Tibial artery (tissue), 4 donors: ENCODE data around the gene RIN3.

Experiments
- DNase-seq, 2 donors: peaks; one replicate each; pipeline ENCODE4 v3.0.0-alpha.2; 2019
- H3K27ac ChIP-seq, 2 donors: fragments of 200-600 bp; sonication (generic) in 1 of 2; 1 replicate in 1 of 2; 2 replicates in 1 of 2; pipeline ENCODE4 v1.5.1; 2018 to 2019; ENCODE audit warnings: mild to moderate bottlenecking in 1 of 2
- H3K27me3 ChIP-seq, 2 donors: fragments of 200-600 bp; sonication (generic) in 1 of 2; one replicate each; pipeline versions ENCODE4 v1.5.1 to v1.6.0; 2016 to 2019
- H3K36me3 ChIP-seq, 3 donors: fragments of 200-600 bp; sonication (generic) in 2 of 3; one replicate each; pipeline ENCODE4 v1.5.1; 2016 to 2019; ENCODE audit warnings: mild to moderate bottlenecking in 2 of 3
- H3K4me1 ChIP-seq, 4 donors: fragments of 200-600 bp; sonication (generic) in 2 of 4; 1 replicate in 3 of 4; 2 replicates in 1 of 4; pipeline ENCODE4 v1.5.1; 2016 to 2019
- H3K4me3 ChIP-seq, 2 donors: fragments of 200-600 bp; sonication (generic) in 1 of 2; 1 replicate in 1 of 2; 2 replicates in 1 of 2; pipeline ENCODE4 v1.5.1; 2018 to 2019; ENCODE audit warnings: mild to moderate bottlenecking in 2 of 2
- H3K9me3 ChIP-seq, 3 donors: fragments of 200-600 bp; sonication (generic) in 1 of 3; one replicate each; pipeline ENCODE4 v1.5.1; 2016 to 2019
- CTCF ChIP-seq, 2 experiments: fragments of 200-600 bp in 1 of 2; fragments of 450-650 bp in 1 of 2; IDR thresholded peaks; one replicate each; pipeline ENCODE4 v1.5.1; 2017 to 2019; ENCODE audit warnings: antibody characterized with exemption in 2 of 2, mild to moderate bottlenecking in 1 of 2, moderate library complexity in 1 of 2
- intact Hi-C: fragments of 100-400 bp; cut with DNase I; formaldehyde crosslinking; loops from one replicate; pipeline ENCODE4 v1.15.0; 2023; ENCODE audit warnings: low total_unique reads

RIN3 gene

GRCh38 chr14:92538412-92538985, 24.9 kb downstream of the RIN3 start:
- H3K36me3 ChIP-seq, result no peaks in the 10 kb centered on the region
- intact Hi-C loops, result no loop called here
- TF ChIP-seq CTCF (IDR thresholded peaks at IDR 0.05), result no peak
- peaks cover 0 to 31% (median 23%) of the 10 kb centered on the region in 4 donors for H3K4me1 ChIP-seq
- H3K27me3 ChIP-seq, result no peaks in the 10 kb centered on the region
- no peak overlapping the region for H3K4me3 ChIP-seq
- H3K9me3 ChIP-seq, result no peaks in the 10 kb centered on the region
- no peak for DNase-seq
- peak overlapping the region; percentile 87 to 91 for H3K27ac ChIP-seq

GRCh38 chr14:92539419-92539818, 25.8 kb downstream of the RIN3 start:
- Histone ChIP-seq H3K4me3 (no peak overlapping the region), H3K4me1 (peaks cover 0 to 31% (median 23%) of the 10 kb centered on the region in 4 donors), H3K27me3 (no peaks in the 10 kb centered on the region), H3K27ac (peak overlapping the region; percentile 87 to 91), H3K36me3 (no peaks in the 10 kb centered on the region), H3K9me3 (no peaks in the 10 kb centered on the region)
- intact Hi-C loops, result no loop called here
- no peak for TF ChIP-seq CTCF (IDR thresholded peaks at IDR 0.05)
- DNase-seq, result no peak

GRCh38 chr14:92539875-92540274, 26.3 kb downstream of the RIN3 start:
- Histone ChIP-seq H3K36me3 (no peaks in the 10 kb centered on the region), H3K27ac (peak overlapping the region; percentile 87 to 91), H3K4me3 (no peak overlapping the region), H3K9me3 (no peaks in the 10 kb centered on the region), H3K4me1 (peaks cover 0 to 31% (median 23%) of the 10 kb centered on the region in 4 donors), H3K27me3 (no peaks in the 10 kb centered on the region)
- peak in 1 of 2 donors; percentile 68 for DNase-seq
- intact Hi-C loops, result no loop called here
- no peak for TF ChIP-seq CTCF (IDR thresholded peaks at IDR 0.05)

GRCh38 chr14:92540472-92541048, 27.0 kb downstream of the RIN3 start:
- Histone ChIP-seq H3K9me3 (no peaks in the 10 kb centered on the region), H3K27me3 (no peaks in the 10 kb centered on the region), H3K4me3 (no peak overlapping the region), H3K4me1 (peaks cover 0 to 31% (median 23%) of the 10 kb centered on the region in 4 donors), H3K36me3 (no peaks in the 10 kb centered on the region), H3K27ac (peak overlapping the region; percentile 87 to 91)
- no peak for TF ChIP-seq CTCF (IDR thresholded peaks at IDR 0.05)
- DNase-seq, result peak; percentile 96 to 97
- intact Hi-C loops, result no loop called here

GRCh38 chr14:92542766-92543554, 29.4 kb downstream of the RIN3 start:
- Histone ChIP-seq H3K4me1 (peaks cover 0 to 28% (median 22%) of the 10 kb centered on the region in 4 donors), H3K27me3 (no peaks in the 10 kb centered on the region), H3K9me3 (no peaks in the 10 kb centered on the region), H3K36me3 (no peaks in the 10 kb centered on the region), H3K4me3 (no peak overlapping the region), H3K27ac (peak overlapping the region in 1 of 2 donors; percentile 26)
- intact Hi-C loops, result no loop called here
- DNase-seq, result no peak
- no peak for TF ChIP-seq CTCF (IDR thresholded peaks at IDR 0.05)
